ENCODE data around the gene MAP4.

GRCh38 chr3:47978386-47978785, 37.8 kb downstream of the MAP4 start:
- TF ChIP-seq EZH2 (IDR thresholded peaks at IDR 0.05): no peak
- no peak for TF ChIP-seq CTCF (IDR thresholded peaks at IDR 0.05)

Measured in neural progenitor cell (in vitro differentiated cells).